Fibroblast of mammary gland (primary cell): ENCODE results near the gene MASTL.

Experiments
- DNase-seq: peaks from one replicate; pipeline ENCODE4 v3.0.0-alpha.2; 2010; ENCODE audit warnings: low read depth
- H3K4me3 ChIP-seq: 2 replicates; pipeline ENCODE4 v1.5.1; 2011; ENCODE audit warnings: low read depth, mild to moderate bottlenecking, low read length, moderate library complexity; ENCODE audit not compliant: control insufficient read depth
- CTCF ChIP-seq: conservative IDR thresholded peaks from 2 replicates; pipeline ENCODE4 v1.5.1; 2011; ENCODE audit warnings: low read depth, low read length, inconsistent platforms; ENCODE audit not compliant: control insufficient read depth, insufficient read depth

MASTL gene

DNA sequence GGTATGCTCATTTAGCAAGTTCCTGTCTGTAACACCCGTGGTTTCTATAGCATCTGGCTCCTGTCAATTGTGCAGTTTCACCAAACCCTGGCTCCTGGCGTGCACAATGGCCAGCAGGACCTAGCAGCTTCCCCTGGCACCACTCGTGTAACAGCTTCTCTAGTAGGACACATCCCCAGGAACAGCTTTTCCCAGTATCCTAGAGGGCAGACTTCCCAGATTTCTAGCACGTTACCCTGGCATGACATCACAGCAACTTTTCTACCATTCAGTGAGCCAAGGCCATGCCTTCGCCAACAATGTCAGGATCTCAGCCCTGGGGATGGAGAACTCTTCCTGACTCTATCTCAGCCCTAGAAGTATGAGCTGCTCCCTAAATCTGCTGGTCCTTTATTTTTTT, 7.5 kb upstream of the MASTL start:
- no peak for TF ChIP-seq CTCF
- H3K4me3 ChIP-seq: no peak overlapping the region
- peak; percentile 6 for DNase-seq

- no peak overlapping the region for H3K4me3 ChIP-seq
- no peak for TF ChIP-seq CTCF
- DNase-seq: no peak
These were observed 4.9 kb upstream of the MASTL start for GRCh38 chr10:27150261-27150660.

DNA sequence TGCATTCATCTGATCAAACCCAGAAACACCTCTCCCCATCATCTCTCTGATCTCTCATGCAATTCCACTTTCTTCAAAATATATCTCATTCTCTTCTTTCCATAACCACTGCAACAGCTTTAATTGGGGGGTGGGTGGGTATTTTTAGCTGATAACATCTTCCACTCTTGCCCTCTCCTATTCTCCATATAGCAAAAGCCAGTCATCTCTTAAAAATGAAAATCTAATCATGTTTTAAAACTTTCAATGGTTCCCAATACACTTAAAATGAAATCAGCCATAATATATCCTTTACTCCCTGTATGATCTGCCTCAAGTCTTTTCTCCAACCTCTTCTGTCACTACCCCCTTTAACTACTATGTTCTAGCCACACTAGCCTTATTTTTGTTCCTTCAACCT, 2.5 kb upstream of the MASTL start:
- no peak for DNase-seq
- TF ChIP-seq CTCF: no peak
- H3K4me3 ChIP-seq: peak overlapping the region; percentile 100

GRCh38 chr10:27153329-27153728, 1.8 kb upstream of the MASTL start:
- H3K4me3 ChIP-seq: peak overlapping the region; percentile 100
- no peak for TF ChIP-seq CTCF
- DNase-seq: no peak

GRCh38 chr10:27153845-27154193, 1.3 kb upstream of the MASTL start:
- peak; percentile 26 for DNase-seq
- TF ChIP-seq CTCF: no peak
- H3K4me3 ChIP-seq: peak overlapping the region; percentile 100

- peak; percentile 30 for DNase-seq
- H3K4me3 ChIP-seq: peak overlapping the region; percentile 100
These were observed 1.4 kb downstream of the MASTL start for GRCh38 chr10:27156566-27156965.

GRCh38 chr10:27157150-27157549, 2.0 kb downstream of the MASTL start:
- peak overlapping the region; percentile 21 for H3K4me3 ChIP-seq
- no peak for TF ChIP-seq CTCF
- DNase-seq: peak; percentile 21
